DOHH2 (cell line): ENCODE results near the gene MYG1.

Experiments used
- H3F3A ChIP-seq: fragments of 200-600 bp; sonication (generic), shearing (Covaris generic); 2 replicates; pipeline ENCODE4 v1.6.0; 2016; ENCODE audit warnings: antibody characterized with exemption, mild to moderate bottlenecking; ENCODE audit not compliant: control insufficient read depth, insufficient read depth
- H3K27ac ChIP-seq: fragments of 200-600 bp; sonication (generic); 2 replicates; pipeline ENCODE4 v1.5.1; 2014; ENCODE audit warnings: low read depth, mild to moderate bottlenecking, low read length, moderate library complexity
- H3K27me3 ChIP-seq: fragments of 200-600 bp; sonication (generic); 2 replicates; pipeline ENCODE4 v1.6.1; 2014; ENCODE audit warnings: mild to moderate bottlenecking, low read length, mixed read lengths; ENCODE audit not compliant: control insufficient read depth
- H3K36me3 ChIP-seq: fragments of 200-600 bp; sonication (generic); 2 replicates; pipeline ENCODE4 v1.6.1; 2014; ENCODE audit warnings: mild to moderate bottlenecking, low read length, moderate library complexity, mixed read lengths; ENCODE audit not compliant: control insufficient read depth
- H3K4me1 ChIP-seq: fragments of 200-600 bp; sonication (generic); 2 replicates; pipeline ENCODE4 v1.6.1; 2014; ENCODE audit warnings: mild to moderate bottlenecking, low read length, mixed read lengths; ENCODE audit not compliant: control insufficient read depth
- H3K4me2 ChIP-seq: fragments of 200-600 bp; sonication (generic); 2 replicates; pipeline ENCODE4 v1.6.0; 2014; ENCODE audit warnings: mild to moderate bottlenecking, low read length, moderate library complexity
- H3K4me3 ChIP-seq: fragments of 200-600 bp; sonication (generic); 2 replicates; pipeline ENCODE4 v1.5.1; 2014; ENCODE audit warnings: mild to moderate bottlenecking, low read length, mixed read lengths
- H3K79me2 ChIP-seq: fragments of 200-600 bp; sonication (generic); 2 replicates; pipeline ENCODE4 v1.6.1; 2014; ENCODE audit warnings: mild to moderate bottlenecking, low read length, mixed read lengths; ENCODE audit not compliant: control insufficient read depth
- H3K9me2 ChIP-seq: fragments of 200-600 bp; sonication (generic); replicated peaks from 2 replicates; pipeline ENCODE4 v1.6.1; 2014; ENCODE audit warnings: mild to moderate bottlenecking, low read length, mixed read lengths; ENCODE audit not compliant: control insufficient read depth
- H3K9me3 ChIP-seq: fragments of 200-600 bp; sonication (generic); 2 replicates; pipeline ENCODE4 v1.6.1; 2014; ENCODE audit warnings: antibody characterized with exemption, low read length, mixed read lengths; ENCODE audit not compliant: control insufficient read depth, insufficient read depth
- H4K20me1 ChIP-seq: fragments of 200-600 bp; sonication (generic); 2 replicates; pipeline ENCODE4 v1.6.0; 2014; ENCODE audit warnings: low read depth, mild to moderate bottlenecking, antibody characterized with exemption, low read length, moderate library complexity; ENCODE audit not compliant: control insufficient read depth, insufficient read depth
- EZH2phosphoT487 ChIP-seq: fragments of 200-600 bp; sonication (generic); IDR thresholded peaks from 2 replicates; pipeline ENCODE4 v1.6.1; 2017; ENCODE audit warnings: borderline replicate concordance, mild to moderate bottlenecking, antibody characterized with exemption, low read length, moderate library complexity, mixed read lengths
- TF ChIP-seq, protein P1 (sequence below): fragments of 200-600 bp; sonication (generic); IDR thresholded peaks from one replicate; pipeline ENCODE4 v1.5.1; 2014; ENCODE audit warnings: antibody characterized with exemption, mild to moderate bottlenecking, low read depth, low read length; ENCODE audit not compliant: poor library complexity, severe bottlenecking

Gene MYG1

DNA sequence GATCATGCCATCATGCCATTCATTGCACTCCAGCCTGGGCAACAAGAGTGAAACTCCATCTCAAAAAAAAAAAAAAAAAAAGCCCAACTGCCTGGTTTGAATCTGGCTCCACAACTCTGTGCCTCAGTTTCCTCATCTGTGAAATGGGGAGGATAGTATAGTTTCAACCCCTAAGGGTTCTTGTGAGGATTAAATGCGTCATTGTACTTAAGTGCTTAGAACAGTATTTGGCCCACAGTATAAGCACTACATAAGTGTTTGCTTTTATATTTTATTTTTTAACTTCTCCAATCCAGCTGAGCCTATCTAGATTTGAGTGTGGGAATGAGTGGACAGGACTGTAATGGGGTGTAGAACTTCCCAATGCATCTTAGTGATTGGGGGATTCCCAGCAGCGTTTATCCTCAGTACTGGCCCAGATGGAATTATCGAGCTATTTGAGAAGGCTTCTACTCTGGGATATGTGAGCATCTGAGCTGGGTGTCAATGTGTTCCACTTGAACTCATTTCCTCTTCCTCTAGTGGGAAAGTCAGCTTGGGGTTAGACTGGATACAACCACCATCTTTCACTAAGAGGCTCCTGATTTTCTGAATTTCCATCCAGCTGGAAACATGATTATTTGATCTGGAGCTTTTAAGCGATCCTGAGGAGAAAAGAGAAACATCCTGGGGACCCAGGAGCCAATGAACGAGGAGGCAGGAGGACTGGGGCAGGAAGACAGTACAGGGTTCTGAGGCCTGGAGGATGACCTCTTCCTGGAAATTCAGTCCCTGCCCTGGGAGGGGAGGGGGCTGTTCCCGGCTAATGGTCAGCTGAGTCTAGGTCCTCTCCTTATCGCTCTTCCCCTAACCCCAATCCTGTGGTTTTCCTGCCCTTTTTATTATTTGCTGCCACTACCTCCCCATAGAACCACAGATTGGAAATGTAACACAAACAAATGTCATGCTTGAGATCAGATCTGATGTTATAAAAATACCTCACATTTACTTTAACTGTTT, 40.7 kb upstream of the MYG1 start:
- H3K36me3 ChIP-seq: peaks cover 8% of the 10 kb centered on the region
- H3K9me3 ChIP-seq: no peaks in the 10 kb centered on the region
- H4K20me1 ChIP-seq: no peaks in the 10 kb centered on the region
- peaks cover 7% of the 10 kb centered on the region for H3F3A ChIP-seq
- no peaks in the 10 kb centered on the region for H3K9me2 ChIP-seq
- TF ChIP-seq, protein P1, sequence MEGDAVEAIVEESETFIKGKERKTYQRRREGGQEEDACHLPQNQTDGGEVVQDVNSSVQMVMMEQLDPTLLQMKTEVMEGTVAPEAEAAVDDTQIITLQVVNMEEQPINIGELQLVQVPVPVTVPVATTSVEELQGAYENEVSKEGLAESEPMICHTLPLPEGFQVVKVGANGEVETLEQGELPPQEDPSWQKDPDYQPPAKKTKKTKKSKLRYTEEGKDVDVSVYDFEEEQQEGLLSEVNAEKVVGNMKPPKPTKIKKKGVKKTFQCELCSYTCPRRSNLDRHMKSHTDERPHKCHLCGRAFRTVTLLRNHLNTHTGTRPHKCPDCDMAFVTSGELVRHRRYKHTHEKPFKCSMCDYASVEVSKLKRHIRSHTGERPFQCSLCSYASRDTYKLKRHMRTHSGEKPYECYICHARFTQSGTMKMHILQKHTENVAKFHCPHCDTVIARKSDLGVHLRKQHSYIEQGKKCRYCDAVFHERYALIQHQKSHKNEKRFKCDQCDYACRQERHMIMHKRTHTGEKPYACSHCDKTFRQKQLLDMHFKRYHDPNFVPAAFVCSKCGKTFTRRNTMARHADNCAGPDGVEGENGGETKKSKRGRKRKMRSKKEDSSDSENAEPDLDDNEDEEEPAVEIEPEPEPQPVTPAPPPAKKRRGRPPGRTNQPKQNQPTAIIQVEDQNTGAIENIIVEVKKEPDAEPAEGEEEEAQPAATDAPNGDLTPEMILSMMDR: no peak
- TF ChIP-seq EZH2phosphoT487: no peak
- peak overlapping the region; percentile 19 for H3K4me3 ChIP-seq
- H3K79me2 ChIP-seq: peaks cover 21% of the 10 kb centered on the region
- peak overlapping the region; percentile 25; the same call in 1 of the 2 replicates for H3K27ac ChIP-seq
- H3K4me2 ChIP-seq: peak overlapping the region; percentile 46
- H3K4me1 ChIP-seq: peaks cover 47% of the 10 kb centered on the region
- H3K27me3 ChIP-seq: no peaks in the 10 kb centered on the region

DNA sequence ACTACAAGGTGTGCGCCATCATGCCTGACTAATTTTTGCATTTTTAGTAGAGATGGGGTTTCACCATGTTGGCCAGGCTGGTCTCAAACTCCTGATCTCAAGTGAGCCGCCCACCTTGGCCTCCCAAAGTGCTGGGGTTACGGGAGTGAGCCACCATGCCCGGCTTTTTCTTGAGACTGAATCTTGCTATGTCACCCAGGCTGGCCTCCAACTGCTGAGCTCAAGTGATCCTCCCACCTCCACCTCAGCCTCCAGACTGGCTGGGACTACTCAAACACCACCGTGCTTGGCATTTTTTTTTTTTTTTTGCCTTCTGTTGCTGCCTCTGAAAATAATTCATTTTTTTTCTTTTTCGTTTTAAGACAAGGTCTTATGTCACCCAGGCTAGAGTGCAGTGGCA, 39.6 kb upstream of the MYG1 start:
- Histone ChIP-seq H3K4me1 (peaks cover 41% of the 10 kb centered on the region), H3K9me2 (no peaks in the 10 kb centered on the region), H3F3A (peaks cover 7% of the 10 kb centered on the region), H3K9me3 (no peaks in the 10 kb centered on the region), H3K27me3 (no peaks in the 10 kb centered on the region), H3K79me2 (peaks cover 13% of the 10 kb centered on the region), H3K27ac (no peak overlapping the region), H3K4me2 (peak overlapping the region; percentile 46; the same call in 1 of the 2 replicates), H3K4me3 (no peak overlapping the region), H3K36me3 (peaks cover 2% of the 10 kb centered on the region), H4K20me1 (no peaks in the 10 kb centered on the region)
- TF ChIP-seq EZH2phosphoT487: no peak

DNA sequence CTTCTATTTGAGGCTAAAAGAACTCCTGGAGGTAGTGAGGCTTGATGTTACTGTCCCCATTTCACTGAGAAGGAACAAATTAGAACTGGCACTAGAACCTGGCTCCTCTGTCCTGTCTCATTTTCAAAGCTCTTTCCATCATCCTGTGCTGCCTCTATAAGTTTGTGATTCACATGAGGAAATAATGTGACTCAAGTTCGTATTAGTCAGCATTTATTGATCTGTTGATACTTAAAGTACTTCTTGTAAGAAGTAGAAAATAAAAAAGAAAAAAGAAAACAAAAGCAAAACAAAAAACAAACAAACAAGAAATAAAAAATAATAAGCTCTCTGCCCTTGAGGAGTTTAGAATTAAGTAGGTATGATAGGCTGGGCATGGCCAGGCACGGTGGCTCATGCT, 33.7 kb upstream of the MYG1 start:
- H3F3A ChIP-seq: no peaks in the 10 kb centered on the region
- no peak overlapping the region for H3K4me3 ChIP-seq
- H3K27ac ChIP-seq: no peak overlapping the region
- 0 out of 2 replicates have a peak, but pooled peaks cover 8% of the 10 kb centered on the region for H4K20me1 ChIP-seq
- peaks cover 24% of the 10 kb centered on the region for H3K36me3 ChIP-seq
- H3K4me2 ChIP-seq: no peak overlapping the region
- TF ChIP-seq, protein P1: no peak
- no peak for TF ChIP-seq EZH2phosphoT487
- H3K27me3 ChIP-seq: no peaks in the 10 kb centered on the region
- no peaks in the 10 kb centered on the region for H3K9me3 ChIP-seq
- no peaks in the 10 kb centered on the region for H3K9me2 ChIP-seq
- peaks cover 28% of the 10 kb centered on the region for H3K79me2 ChIP-seq
- H3K4me1 ChIP-seq: peaks cover 30% of the 10 kb centered on the region

DNA sequence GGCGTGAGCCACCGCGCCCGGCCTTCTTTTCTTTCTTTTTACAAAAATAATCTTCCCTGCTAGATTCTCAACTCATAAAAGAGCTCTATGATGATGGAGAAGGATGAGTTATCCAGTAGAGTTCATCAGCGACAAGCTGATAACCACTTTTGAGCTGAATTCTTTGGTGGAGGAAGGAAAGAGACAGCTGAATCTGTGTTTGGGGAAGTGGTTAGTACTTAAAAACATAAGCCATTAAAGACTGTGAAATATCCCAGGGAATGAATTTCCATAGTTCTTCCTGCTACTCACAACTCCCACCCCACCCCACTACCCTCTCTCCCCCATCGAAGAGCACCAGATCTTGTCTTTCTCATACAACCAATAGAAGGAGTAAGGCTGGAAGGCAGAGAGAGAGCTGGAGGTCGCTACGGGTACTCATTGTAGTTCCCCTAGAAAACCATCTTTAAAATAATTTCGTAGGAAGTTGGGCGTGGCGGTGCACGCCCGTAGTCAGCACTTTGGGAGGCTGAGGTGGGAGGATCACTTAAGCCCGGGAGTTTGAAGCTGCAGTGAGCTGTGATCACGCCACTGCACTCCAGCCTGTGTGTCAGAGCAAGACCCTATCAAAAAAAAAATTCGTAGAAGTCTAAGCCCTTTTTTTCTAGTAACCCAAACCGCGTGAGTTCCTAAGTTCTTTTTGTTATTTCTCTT, 32.0 kb upstream of the MYG1 start:
- H3K27ac ChIP-seq: 0 out of 2 replicates have a peak overlapping the region, but pooled peaks have one; percentile 12
- H3K27me3 ChIP-seq: no peaks in the 10 kb centered on the region
- peaks cover 41% of the 10 kb centered on the region for H3K79me2 ChIP-seq
- no peaks in the 10 kb centered on the region for H3F3A ChIP-seq
- no peaks in the 10 kb centered on the region for H3K9me3 ChIP-seq
- no peak for TF ChIP-seq EZH2phosphoT487
- TF ChIP-seq, protein P1: no peak
- H3K9me2 ChIP-seq: no peaks in the 10 kb centered on the region
- peak overlapping the region; percentile 76 for H3K4me2 ChIP-seq
- H3K36me3 ChIP-seq: peaks cover 39% of the 10 kb centered on the region
- H4K20me1 ChIP-seq: 0 out of 2 replicates have a peak, but pooled peaks cover 8% of the 10 kb centered on the region
- H3K4me1 ChIP-seq: peaks cover 30% of the 10 kb centered on the region
- H3K4me3 ChIP-seq: peak overlapping the region; percentile 87
